HG03095 (cell line): Measurements from ENCODE around the gene FAAH.

ENCODE experiments used
- ATAC-seq: cut with Tn5 transposase; IDR thresholded peaks from one replicate; pipeline ENCODE4 v1.9.1; 2021; ENCODE audit warnings: moderate library complexity; ENCODE audit not compliant: unreplicated experiment

Gene FAAH

DNA sequence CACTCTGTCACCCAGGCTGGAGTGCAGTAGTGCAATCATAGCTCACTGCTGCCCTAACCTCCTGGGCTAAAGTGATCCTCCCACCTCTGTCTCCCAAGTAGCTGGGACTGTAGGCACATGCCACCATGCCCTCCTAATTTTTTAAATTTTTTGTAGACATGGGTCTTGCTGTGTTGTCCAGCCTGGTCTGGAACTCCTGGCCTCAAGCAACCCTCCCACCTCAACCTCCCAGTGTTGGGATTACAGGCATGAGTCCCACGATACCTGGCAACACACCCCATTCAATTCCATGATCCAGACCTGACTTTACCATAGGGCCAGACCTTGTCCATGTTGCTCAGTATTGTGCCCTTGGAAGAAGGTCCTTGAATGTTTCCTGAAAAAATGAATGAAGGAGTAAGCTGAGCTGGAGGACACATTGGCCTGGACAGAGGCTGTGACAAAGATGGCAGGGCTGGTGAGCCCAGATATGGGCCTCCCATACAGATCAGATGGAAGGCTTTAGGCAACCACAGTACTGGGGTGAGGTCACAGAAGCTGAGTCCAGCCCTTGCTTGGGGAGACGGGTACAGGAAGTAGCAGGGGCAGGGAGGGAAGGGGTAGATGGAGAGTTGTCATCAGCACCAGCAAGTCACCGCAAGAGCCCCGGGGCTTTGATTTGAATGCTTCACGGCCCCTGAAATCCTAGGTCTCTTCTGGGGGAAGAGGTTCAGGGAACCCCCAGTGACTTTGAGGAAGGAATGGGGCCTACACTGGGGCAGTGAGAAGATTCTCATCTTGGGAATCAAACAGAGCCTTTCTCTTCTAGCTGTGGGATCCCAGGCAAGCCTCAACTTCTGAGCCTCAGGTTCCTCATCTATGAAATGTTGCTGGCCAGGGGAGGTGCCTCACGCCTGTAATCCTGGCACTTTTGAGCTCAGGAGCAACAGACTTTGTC lies 55.4 kb downstream of the FAAH start:
- no peak for ATAC-seq

GRCh38 chr1:46450160-46450517 lies 56.0 kb downstream of the FAAH start:
- ATAC-seq = no peak

DNA sequence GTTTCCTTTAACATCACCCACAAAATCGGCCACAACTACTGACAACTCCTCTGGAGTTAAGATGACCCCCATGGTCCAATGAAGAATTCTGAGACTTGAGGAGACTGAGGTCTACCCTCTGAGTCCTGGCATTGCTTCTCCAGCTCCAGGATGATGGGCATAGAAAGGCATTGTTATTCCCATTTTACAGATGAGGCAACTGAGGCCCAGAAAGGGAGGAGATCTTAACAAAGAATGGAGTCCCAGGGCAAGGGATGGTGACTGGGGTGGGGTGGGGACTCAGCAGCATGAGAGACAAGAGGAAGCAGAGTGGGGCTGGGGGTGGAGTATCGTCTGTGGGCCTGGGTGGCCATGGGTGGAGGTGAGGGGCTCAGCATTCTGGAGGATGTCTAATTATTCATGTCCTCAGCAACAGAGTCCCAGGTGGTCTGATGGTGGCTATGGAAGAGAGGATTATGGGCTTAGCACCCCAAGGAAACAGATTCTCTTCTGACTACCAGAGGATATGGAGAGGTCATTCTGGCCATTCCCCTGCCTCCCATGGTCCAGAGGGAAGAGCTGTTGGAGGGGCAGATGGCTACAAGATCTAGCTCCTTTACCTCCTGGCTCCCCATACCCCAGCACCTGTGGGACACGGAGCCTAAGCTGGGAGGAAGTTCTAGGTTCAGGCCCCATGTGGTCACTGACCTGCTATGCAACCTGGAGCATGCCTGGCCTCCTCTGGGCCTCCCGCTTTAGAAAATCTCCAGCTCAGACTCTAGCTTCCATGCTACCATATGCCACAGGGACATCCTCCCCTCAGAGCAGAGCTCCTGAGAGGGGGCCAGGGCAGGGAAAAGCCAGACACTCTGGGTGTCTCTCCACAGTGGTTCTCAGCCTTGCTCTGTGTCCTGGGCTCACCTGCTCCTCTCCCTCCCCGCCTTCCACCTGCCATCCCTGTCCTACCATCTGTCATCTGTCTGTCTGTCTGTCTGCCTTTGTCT lies 58.1 kb downstream of the FAAH start:
- ATAC-seq = no peak

DNA sequence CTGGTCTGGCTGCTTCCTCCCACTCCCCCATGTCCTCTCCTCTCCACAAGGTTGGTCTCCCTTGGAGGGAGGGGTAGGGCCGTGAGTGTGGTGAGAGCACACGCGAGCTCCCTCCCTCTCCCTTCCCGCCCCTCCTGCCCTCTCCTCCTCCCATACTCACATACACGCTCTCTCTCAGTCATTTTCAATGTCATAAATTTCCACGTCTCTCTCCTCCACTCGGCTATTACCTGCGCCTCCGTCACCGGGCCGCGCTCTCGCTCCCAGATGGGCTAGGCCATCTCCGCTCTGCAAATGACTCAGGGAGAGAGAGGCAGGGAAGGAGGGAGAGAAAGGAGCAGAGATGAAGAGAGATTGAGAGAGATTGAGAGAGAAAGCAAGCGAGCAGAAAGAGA lies 58.8 kb downstream of the FAAH start:
- no peak for ATAC-seq

DNA sequence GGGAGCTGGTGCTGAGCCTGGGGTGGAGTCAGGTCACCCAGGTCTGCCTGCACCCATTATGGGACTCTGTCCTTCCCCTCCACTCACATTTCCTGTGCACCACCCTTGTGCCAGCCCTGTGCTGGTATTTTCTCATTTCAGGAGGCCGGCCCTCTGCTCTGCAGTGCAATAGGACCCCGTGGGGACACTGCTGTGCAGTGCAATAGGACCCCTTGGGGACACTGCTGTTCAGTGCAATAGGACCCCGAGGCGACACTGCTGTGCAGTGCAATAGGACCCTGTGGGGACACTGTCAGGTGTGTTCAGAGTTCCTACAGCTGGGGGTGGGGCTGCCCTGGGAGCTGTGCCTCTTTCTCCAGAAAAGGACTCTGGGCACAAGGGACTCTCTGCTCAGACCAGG lies 59.3 kb downstream of the FAAH start:
- ATAC-seq = no peak

GRCh38 chr1:46455951-46456350 lies 61.8 kb downstream of the FAAH start:
- no peak for ATAC-seq

DNA sequence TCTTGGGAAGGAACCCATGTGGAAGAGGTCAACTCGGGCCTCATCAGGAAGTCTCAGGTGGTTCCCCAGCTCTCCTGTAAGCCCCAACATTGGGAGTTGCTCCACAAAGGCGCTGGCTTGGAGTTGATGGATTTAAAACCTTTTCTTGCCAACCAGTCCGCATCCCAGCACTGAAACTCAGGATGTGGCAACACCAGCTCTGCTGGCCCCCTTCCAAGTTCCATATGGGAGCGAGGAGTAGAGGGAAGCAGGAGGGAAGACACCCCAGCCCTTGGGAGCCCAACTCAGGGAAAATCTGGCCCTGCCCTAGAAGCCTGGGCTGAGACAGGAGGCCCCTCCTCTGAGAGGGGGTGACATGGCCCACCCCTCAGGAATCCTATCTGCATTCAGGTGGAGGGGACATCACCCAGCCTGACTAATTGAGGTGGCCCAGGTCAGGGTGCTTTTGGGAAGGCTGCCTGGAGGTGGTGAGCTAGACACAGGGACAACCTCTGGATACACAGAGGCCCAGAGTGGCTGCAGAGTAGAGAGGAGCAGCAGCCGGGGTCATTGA lies 62.4 kb downstream of the FAAH start:
- ATAC-seq = no peak

GRCh38 chr1:46457178-46457577 lies 63.1 kb downstream of the FAAH start:
- no peak for ATAC-seq

GRCh38 chr1:46458190-46458589 lies 64.1 kb downstream of the FAAH start:
- no peak for ATAC-seq

DNA sequence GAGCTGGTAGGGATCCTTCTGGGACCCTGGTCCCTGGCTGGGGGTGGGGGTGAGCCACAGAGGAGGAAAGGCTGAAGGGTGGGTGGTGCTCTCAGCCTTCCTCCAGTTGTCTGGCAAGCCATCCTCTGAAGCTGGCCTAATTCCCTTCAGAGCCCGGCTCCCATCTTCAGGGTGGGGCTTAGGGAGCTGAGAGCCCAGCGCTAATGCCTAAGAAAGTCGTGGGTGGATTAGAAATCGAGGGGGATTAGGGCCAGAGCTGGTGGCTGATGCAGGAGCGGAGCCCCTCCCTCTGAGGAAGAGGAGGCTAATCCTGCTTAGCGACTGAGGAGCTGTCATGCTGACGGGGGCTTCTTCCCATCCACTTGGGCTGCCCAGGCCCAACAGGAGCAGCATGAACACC lies 64.7 kb downstream of the FAAH start:
- no peak for ATAC-seq

GRCh38 chr1:46459315-46459714 lies 65.2 kb downstream of the FAAH start:
- no peak for ATAC-seq

- no peak for ATAC-seq
Observed at GRCh38 chr1:46461017-46461808, 67.1 kb downstream of the FAAH start.

DNA sequence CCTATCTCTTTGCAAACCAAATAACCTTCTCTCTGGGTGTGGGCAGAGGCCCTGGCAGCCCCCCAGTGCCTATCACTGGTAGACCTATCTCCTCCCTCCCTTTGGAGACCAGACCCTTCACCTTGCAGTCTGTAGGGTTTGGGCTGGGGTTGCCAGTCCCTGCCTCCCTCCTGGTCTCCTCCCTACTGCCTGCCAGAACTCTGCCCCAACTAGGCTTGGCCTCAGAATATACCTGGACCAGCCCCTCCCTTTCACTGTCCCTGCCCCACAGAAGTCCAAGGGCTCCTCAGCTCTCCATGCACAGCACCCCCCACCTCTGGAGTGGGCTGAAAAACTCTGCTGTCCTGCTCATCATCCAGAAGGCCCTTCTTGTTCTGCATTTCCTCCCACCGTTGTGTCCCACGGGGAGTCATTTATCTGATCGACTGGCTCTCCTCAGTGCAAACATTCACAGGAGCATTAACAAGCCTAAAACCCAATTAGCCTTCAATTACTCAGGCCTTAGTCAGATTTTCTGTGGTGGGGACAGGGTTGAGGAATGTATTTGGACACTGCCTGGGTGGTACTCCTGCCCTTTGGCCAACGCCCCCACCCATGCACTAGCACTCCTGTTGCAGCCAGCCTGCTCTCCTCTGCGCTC lies 67.8 kb downstream of the FAAH start:
- no peak for ATAC-seq
